HEK293 (cell line): ENCODE measurements around the gene CREB3L1.
A peak's percentile ranks its signal among the peaks of the same experiment; 100 is the strongest.

ENCODE experiments used
- CTCF ChIA-PET: fragments of 350-600 bp; formaldehyde crosslinking; extraction: SDS; loops from one replicate; lab custom pipeline; 2021; ENCODE audit warnings: antibody characterized with exemption; lab: Yijun Ruan, JAX
- POLR2A ChIA-PET: fragments of 300-600 bp; formaldehyde crosslinking; extraction: SDS; loops from one replicate; lab custom pipeline; 2020; ENCODE audit warnings: antibody characterized with exemption, inconsistent platforms; lab: Yijun Ruan, JAX
- H3K27ac ChIP-seq: fragments of 200-500 bp; sonication (Bioruptor generic); 2 replicates; pipeline ENCODE4 v1.5.1; 2014; ENCODE audit warnings: low read depth, low read length, control low read depth, inconsistent platforms; ENCODE audit errors: extremely low read depth
- H3K36me3 ChIP-seq, 2 experiments: fragments of 200-500 bp in 1 of 2; sonication (Bioruptor generic) in 1 of 2; 1 replicate in 1 of 2; 2 replicates in 1 of 2; pipeline ENCODE4 v1.5.1; 2014 to 2017; ENCODE audit warnings: inconsistent platforms in 2 of 2, low read length in 2 of 2; ENCODE audit not compliant: control insufficient read depth in 2 of 2, insufficient read depth in 1 of 2
- H3K4me1 ChIP-seq: fragments of 200-500 bp; sonication (Bioruptor generic); 2 replicates; pipeline ENCODE4 v1.5.1; 2014; ENCODE audit warnings: mild to moderate bottlenecking, low read length, inconsistent platforms; ENCODE audit not compliant: control insufficient read depth, insufficient read depth
- H3K4me3 ChIP-seq: 2 replicates; pipeline ENCODE4 v1.5.1; 2011; ENCODE audit warnings: low read depth, mild to moderate bottlenecking, control low read depth, low read length, moderate library complexity
- H3K9me3 ChIP-seq: fragments of 200-500 bp; sonication (Bioruptor generic); 2 replicates; pipeline ENCODE4 v1.5.1; 2014; ENCODE audit warnings: low read depth, low read length, inconsistent platforms; ENCODE audit not compliant: control insufficient read depth, insufficient read depth
- GLIS2 ChIP-seq: fragments of 450-650 bp; formaldehyde crosslinking; IDR thresholded peaks from 2 replicates; pipeline ENCODE4 v1.5.1; 2016; ENCODE audit warnings: missing biosample characterization, missing genetic modification characterization
- OSR2 ChIP-seq: fragments of 450-650 bp; formaldehyde crosslinking; IDR thresholded peaks from 2 replicates; pipeline ENCODE4 v1.5.1; 2016; ENCODE audit warnings: missing biosample characterization, missing genetic modification characterization
- ZIC2 ChIP-seq: fragments of 450-650 bp; formaldehyde crosslinking; IDR thresholded peaks from 2 replicates; pipeline ENCODE4 v1.5.1; 2016; ENCODE audit warnings: missing biosample characterization, missing genetic modification characterization
- ZNF184 ChIP-seq: fragments of 450-650 bp; IDR thresholded peaks from 2 replicates; pipeline ENCODE4 v1.5.1; 2018; ENCODE audit warnings: missing biosample characterization, mild to moderate bottlenecking, missing genetic modification characterization
- ZNF248 ChIP-seq: fragments of 450-650 bp; formaldehyde crosslinking; IDR thresholded peaks from 2 replicates; pipeline ENCODE4 v1.5.1; 2017; ENCODE audit warnings: missing biosample characterization, missing genetic modification characterization
- ZNF335 ChIP-seq: fragments of 450-650 bp; formaldehyde crosslinking; conservative IDR thresholded peaks from 2 replicates; pipeline ENCODE4 v1.5.1; 2016; ENCODE audit warnings: missing biosample characterization, missing genetic modification characterization
- ZNF37A ChIP-seq: fragments of 450-650 bp; IDR thresholded peaks from 2 replicates; pipeline ENCODE4 v1.5.1; 2018; ENCODE audit warnings: missing biosample characterization, missing genetic modification characterization
- ZNF423 ChIP-seq: fragments of 450-650 bp; formaldehyde crosslinking; IDR thresholded peaks from 2 replicates; pipeline ENCODE4 v1.5.1; 2016; ENCODE audit warnings: missing biosample characterization, missing genetic modification characterization
- ZNF645 ChIP-seq: fragments of 450-650 bp; formaldehyde crosslinking; IDR thresholded peaks from 2 replicates; pipeline ENCODE4; 2016; ENCODE audit warnings: missing biosample characterization, missing genetic modification characterization
- ZNF677 ChIP-seq: fragments of 450-650 bp; IDR thresholded peaks from 2 replicates; pipeline ENCODE4 v1.5.0; 2018; ENCODE audit warnings: missing biosample characterization, mild to moderate bottlenecking, missing genetic modification characterization, moderate library complexity
- TF ChIP-seq, protein P1 (sequence below): fragments of 450-650 bp; formaldehyde crosslinking; IDR thresholded peaks from 2 replicates; pipeline ENCODE4 v1.5.1; 2016; ENCODE audit warnings: missing biosample characterization, missing genetic modification characterization
- TF ChIP-seq, protein P2 (sequence below): fragments of 450-650 bp; formaldehyde crosslinking; IDR thresholded peaks from 2 replicates; pipeline ENCODE4 v1.5.1; 2017; ENCODE audit warnings: missing biosample characterization, missing genetic modification characterization
- TF ChIP-seq, protein P3 (sequence below): fragments of 450-650 bp; formaldehyde crosslinking; IDR thresholded peaks from 2 replicates; pipeline ENCODE4 v1.5.1; 2016; ENCODE audit warnings: missing biosample characterization, missing genetic modification characterization

CREB3L1 gene

DNA sequence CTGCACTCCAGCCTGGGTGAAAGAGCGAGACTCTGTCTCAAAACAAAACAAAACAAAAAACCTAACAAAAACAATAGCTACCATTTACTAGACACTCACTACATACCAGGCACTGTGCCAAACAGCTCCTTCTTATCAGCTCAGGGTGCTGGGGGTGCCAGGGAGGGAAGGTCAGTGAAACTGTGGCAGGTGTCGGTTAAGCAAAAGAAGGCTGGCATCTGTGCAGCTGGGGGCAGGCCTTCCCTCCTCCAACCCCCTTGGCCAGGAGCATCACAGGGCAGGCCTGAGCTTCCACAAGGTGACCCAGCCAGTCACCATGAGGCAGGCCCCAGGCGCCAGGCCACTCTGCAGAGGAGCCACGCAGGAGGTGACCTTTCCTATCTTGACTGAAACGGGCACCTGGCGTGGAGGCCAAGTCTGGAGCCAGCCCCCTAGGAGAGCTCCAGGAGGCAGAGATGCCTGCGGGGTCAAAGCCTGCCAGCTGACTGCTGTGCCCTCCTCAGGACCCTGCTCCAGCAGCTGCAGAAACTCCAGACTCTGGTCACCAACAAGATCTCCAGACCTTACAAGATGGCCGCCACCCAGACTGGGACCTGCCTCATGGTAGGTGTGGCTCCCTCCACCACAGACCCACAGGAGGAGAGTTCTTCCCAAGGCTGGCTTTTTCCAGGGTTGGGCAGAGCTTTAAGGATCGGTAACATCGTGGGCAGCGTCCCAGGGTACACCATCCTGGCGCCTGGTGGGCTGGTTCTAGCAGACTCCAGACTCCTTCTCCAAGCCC is 38.5 kb downstream of the CREB3L1 start:
- Histone ChIP-seq H3K36me3 (no peaks in the 10 kb centered on the region), H3K9me3 (no peaks in the 10 kb centered on the region), H3K4me3 (no peak overlapping the region), H3K27ac (no peak overlapping the region), H3K4me1 (no peaks in the 10 kb centered on the region)
- ChIA-PET POLR2A (interaction anchor here (0.6 to 1.0 kb wide), 2 partner anchors 8 to 73 kb away, joined by 4 read pairs; no protein-coding TSS in a partner anchor), CTCF (interaction anchor here (0.6 to 15.1 kb wide), 15 partner anchors 8 to 837 kb away, joined by 3 to 451 read pairs (median 5); no protein-coding TSS in a partner anchor)
- TF ChIP-seq, protein P1, sequence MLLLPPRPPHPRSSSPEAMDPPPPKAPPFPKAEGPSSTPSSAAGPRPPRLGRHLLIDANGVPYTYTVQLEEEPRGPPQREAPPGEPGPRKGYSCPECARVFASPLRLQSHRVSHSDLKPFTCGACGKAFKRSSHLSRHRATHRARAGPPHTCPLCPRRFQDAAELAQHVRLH (tag by site-specific recombination): no peak
- TF ChIP-seq ZNF423 (tag by site-specific recombination) (0 out of 2 replicates have a peak, but pooled peaks have one; percentile 8), ZNF335 (tag by site-specific recombination) (0 out of 2 replicates have a peak, but pooled peaks have one; percentile 20), OSR2 (0 out of 2 replicates have a peak, but pooled peaks have one; percentile 7), ZNF645 (tag by site-specific recombination) (no peak), GLIS2 (0 out of 2 replicates have a peak, but pooled peaks have one; percentile 34), ZIC2 (tag by site-specific recombination) (0 out of 2 replicates have a peak, but pooled peaks have one; percentile 18)
- TF ChIP-seq, protein P2, sequence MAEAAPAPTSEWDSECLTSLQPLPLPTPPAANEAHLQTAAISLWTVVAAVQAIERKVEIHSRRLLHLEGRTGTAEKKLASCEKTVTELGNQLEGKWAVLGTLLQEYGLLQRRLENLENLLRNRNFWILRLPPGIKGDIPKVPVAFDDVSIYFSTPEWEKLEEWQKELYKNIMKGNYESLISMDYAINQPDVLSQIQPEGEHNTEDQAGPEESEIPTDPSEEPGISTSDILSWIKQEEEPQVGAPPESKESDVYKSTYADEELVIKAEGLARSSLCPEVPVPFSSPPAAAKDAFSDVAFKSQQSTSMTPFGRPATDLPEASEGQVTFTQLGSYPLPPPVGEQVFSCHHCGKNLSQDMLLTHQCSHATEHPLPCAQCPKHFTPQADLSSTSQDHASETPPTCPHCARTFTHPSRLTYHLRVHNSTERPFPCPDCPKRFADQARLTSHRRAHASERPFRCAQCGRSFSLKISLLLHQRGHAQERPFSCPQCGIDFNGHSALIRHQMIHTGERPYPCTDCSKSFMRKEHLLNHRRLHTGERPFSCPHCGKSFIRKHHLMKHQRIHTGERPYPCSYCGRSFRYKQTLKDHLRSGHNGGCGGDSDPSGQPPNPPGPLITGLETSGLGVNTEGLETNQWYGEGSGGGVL: peak; percentile 54; the same call in 1 of the 2 replicates

DNA sequence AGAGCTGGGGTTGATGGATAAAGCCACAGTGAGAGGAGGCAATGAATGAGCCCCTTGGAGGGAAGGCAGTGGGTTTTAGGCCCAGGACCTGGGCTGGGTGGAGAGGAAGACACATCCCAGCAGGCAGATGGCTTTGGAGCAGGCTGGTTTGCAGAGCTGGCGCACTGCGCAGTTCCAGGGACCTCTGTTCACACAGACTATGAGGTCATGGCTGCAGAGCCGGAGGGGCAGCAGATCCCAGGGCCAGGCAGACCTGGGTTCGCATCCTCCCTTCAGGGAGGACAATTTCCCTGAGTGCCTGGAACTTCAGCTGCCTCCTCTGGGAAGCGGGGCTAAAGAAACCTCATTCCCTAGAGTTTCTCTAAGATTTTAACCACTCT is 41.6 kb downstream of the CREB3L1 start:
- no peak overlapping the region for H3K27ac ChIP-seq
- H3K9me3 ChIP-seq: no peaks in the 10 kb centered on the region
- H3K4me1 ChIP-seq: no peaks in the 10 kb centered on the region
- H3K36me3 ChIP-seq: no peaks in the 10 kb centered on the region
- TF ChIP-seq ZNF248 (tag by site-specific recombination) (no peak), ZNF184 (tag by site-specific recombination) (no peak), ZNF677 (tag by site-specific recombination) (no peak), ZNF37A (tag by site-specific recombination) (no peak), ZNF645 (tag by site-specific recombination) (no peak)
- TF ChIP-seq, protein P3, sequence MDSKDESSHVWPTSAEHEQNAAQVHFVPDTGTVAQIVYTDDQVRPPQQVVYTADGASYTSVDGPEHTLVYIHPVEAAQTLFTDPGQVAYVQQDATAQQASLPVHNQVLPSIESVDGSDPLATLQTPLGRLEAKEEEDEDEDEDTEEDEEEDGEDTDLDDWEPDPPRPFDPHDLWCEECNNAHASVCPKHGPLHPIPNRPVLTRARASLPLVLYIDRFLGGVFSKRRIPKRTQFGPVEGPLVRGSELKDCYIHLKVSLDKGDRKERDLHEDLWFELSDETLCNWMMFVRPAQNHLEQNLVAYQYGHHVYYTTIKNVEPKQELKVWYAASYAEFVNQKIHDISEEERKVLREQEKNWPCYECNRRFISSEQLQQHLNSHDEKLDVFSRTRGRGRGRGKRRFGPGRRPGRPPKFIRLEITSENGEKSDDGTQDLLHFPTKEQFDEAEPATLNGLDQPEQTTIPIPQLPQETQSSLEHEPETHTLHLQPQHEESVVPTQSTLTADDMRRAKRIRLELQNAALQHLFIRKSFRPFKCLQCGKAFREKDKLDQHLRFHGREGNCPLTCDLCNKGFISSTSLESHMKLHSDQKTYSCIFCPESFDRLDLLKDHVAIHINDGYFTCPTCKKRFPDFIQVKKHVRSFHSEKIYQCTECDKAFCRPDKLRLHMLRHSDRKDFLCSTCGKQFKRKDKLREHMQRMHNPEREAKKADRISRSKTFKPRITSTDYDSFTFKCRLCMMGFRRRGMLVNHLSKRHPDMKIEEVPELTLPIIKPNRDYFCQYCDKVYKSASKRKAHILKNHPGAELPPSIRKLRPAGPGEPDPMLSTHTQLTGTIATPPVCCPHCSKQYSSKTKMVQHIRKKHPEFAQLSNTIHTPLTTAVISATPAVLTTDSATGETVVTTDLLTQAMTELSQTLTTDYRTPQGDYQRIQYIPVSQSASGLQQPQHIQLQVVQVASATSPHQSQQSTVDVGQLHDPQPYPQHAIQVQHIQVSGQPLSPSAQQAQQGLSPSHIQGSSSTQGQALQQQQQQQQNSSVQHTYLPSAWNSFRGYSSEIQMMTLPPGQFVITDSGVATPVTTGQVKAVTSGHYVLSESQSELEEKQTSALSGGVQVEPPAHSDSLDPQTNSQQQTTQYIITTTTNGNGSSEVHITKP (tag by site-specific recombination): no peak
- TF ChIP-seq, all 188 proteins: peak for 0
- ChIA-PET CTCF (interaction anchor here (0.6 to 15.1 kb wide), 5 partner anchors 10 to 76 kb away, joined by 3 to 451 read pairs (median 4); no protein-coding TSS in a partner anchor), POLR2A (no interaction called here)
- H3K4me3 ChIP-seq: no peak overlapping the region
